ENCODE results near the gene PHLDB2.

- TF ChIP-seq SIN3A (IDR thresholded peaks at IDR 0.05; ENCODE audit: borderline replicate concordance, insufficient read depth, low read length) = no peak
- no peak for TF ChIP-seq REST (IDR thresholded peaks at IDR 0.05; ENCODE audit: insufficient read depth in 1 of 2, low read depth in 2 of 2, low read length in 2 of 2)
- TF ChIP-seq POLR2AphosphoS5 (IDR thresholded peaks at IDR 0.05; ENCODE audit: low read depth, low read length) = no peak
- TF ChIP-seq TAF1 (IDR thresholded peaks at IDR 0.05; ENCODE audit: borderline replicate concordance, insufficient read depth, low read length) = no peak
Measured at GRCh38 chr3:111970376-111970775, 111.3 kb downstream of the PHLDB2 start.
